ENCODE results near the gene CHAF1B. TPM values are rescaled to one million over a fixed set of nuclear protein-coding genes. Genes with fewer than 3 reads are reported as not detected.

The CHAF1B gene
- total and polyA plus RNA-seq, 2 experiments from 2014 or later = 3.0 to 5.2 TPM

DNA sequence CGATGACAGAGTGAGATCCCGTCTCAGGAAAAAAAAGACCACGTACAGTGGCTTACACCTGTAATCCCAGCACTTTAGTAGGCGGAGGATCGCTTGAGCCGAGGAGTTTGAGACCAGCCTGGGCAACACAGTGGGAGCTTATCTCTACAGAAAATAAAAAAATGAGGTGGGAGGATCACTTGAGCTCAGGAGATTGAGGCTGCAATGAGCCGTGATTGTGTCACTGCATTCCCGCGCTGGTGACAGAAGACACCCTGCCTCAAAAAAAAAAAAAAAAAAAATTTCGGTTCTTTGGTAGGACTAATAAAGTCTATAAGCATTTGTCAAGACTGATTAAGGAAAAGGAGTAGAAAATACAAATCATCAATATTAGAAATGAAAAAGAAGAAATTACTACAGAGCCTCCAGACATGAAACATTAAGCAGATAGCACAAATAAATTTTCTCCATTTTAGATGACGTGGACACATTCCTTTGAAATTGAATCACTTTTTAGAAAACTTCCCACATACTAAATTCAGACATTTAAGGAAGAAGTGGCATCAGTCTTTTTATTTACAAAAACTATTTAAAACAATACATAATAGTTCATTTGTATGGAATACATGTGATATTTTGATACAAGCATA, 34.8 kb upstream of the CHAF1B start:
- H3K4me2 ChIP-seq (ENCODE audit: unreplicated experiment) = peak overlapping the region; percentile 9
- 73 to 74% methylated on average over 11 of the region's 11 CpGs for WGBS, 2 experiments (ENCODE audit: low coverage in 1 of 2, low lambda C conversion rate in 2 of 2, missing lambda C conversion rate in 2 of 2)

DNA sequence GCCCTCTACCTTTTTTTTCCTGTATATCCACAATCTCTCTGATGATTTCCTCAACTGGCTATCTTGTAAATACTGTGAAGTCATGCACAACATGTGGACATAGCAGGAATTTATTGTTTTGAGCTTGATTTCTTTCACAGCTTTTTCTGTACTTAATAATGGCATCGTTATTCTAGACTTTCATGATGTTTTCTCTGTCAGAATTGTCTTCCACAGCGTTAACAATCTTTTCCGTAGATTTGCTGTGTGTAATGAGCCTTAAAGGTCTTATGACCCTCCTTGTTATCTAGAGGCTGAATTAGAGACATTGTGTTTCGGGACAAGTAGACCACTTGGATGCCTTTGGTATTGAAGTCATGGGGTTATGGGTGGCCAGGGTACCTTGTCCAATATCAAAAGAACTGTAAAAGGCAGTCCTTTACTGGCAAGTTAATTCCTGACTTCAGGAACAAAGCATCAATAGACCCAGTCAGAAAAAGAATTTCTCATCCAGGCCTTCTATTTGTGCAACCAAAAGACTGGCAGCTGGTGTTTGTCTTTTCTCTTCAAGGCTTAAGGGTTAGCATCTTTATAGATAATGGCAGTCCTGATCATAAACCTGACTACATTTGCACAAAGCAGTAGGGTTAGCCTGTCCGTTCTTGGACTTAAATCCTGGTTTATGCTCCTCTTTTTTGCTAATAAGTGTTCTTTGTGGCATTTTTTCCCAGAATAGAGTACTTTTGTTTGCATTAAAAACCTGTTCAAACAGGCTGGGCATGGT, 30.1 kb upstream of the CHAF1B start:
- no peak overlapping the region for H3K9ac ChIP-seq
- no peak for TF ChIP-seq EZH2 (IDR thresholded peaks at IDR 0.05; ENCODE audit: insufficient read depth, poor library complexity, severe bottlenecking)
- no peak overlapping the region for H3K4me2 ChIP-seq (ENCODE audit: unreplicated experiment)
- no peaks in the 10 kb centered on the region for H3K9me3 ChIP-seq (ENCODE audit: low read depth)
- H3K27ac ChIP-seq = no peak overlapping the region
- no peak overlapping the region for H2AFZ ChIP-seq
- H3K4me1 ChIP-seq (ENCODE audit: insufficient read depth) = peaks cover 8% of the 10 kb centered on the region
- H3K79me2 ChIP-seq (ENCODE audit: insufficient read depth) = peaks cover 78% of the 10 kb centered on the region
- H4K20me1 ChIP-seq (ENCODE audit: insufficient read depth) = no peaks in the 10 kb centered on the region
- H3K36me3 ChIP-seq (ENCODE audit: low read depth) = peaks cover 42% of the 10 kb centered on the region
- in situ Hi-C loops (cut with MboI) = no loop called here
- WGBS, 2 experiments (ENCODE audit: low coverage in 1 of 2, low lambda C conversion rate in 2 of 2, missing lambda C conversion rate in 2 of 2) = 96 to 99% methylated on average over 5 of the region's 5 CpGs
- DNase-seq = no peak
- peaks cover 4% of the 10 kb centered on the region for H3F3A ChIP-seq (ENCODE audit: insufficient read depth)
- no peak overlapping the region for H3K4me3 ChIP-seq
- no peaks in the 10 kb centered on the region for H3K27me3 ChIP-seq (replicated peaks; ENCODE audit: insufficient read depth)
- H3K9me2 ChIP-seq (ENCODE audit: insufficient read depth) = no peaks in the 10 kb centered on the region

More for the DNA sequence above, 34.8 kb upstream of the CHAF1B start:
- H3K27me3 ChIP-seq (replicated peaks; ENCODE audit: insufficient read depth) = no peaks in the 10 kb centered on the region
- H3K79me2 ChIP-seq (ENCODE audit: insufficient read depth) = peaks cover 61% of the 10 kb centered on the region
- peaks cover 42% of the 10 kb centered on the region for H3F3A ChIP-seq (ENCODE audit: insufficient read depth)
- no peaks in the 10 kb centered on the region for H4K20me1 ChIP-seq (ENCODE audit: insufficient read depth)
- H3K27ac ChIP-seq = peak overlapping the region; percentile 75
- H3K36me3 ChIP-seq (ENCODE audit: low read depth) = peaks cover 38% of the 10 kb centered on the region
- no peaks in the 10 kb centered on the region for H3K9me2 ChIP-seq (ENCODE audit: insufficient read depth)
- peak; percentile 69 for DNase-seq
- TF ChIP-seq EZH2phosphoT487 (IDR thresholded peaks at IDR 0.05; ENCODE audit: insufficient read depth, low read depth) (no peak), EZH2 (IDR thresholded peaks at IDR 0.05; ENCODE audit: insufficient read depth, poor library complexity, severe bottlenecking) (no peak)
- H3K4me1 ChIP-seq (ENCODE audit: insufficient read depth) = peaks cover 31% of the 10 kb centered on the region
- no peaks in the 10 kb centered on the region for H3K9me3 ChIP-seq (ENCODE audit: low read depth)
- no peak overlapping the region for H3K4me3 ChIP-seq
- H3K9ac ChIP-seq = peak overlapping the region; percentile 39; the same call in 1 of the 2 replicates
- in situ Hi-C loops (cut with MboI) = no loop called here
- H2AFZ ChIP-seq = no peak overlapping the region

DNA sequence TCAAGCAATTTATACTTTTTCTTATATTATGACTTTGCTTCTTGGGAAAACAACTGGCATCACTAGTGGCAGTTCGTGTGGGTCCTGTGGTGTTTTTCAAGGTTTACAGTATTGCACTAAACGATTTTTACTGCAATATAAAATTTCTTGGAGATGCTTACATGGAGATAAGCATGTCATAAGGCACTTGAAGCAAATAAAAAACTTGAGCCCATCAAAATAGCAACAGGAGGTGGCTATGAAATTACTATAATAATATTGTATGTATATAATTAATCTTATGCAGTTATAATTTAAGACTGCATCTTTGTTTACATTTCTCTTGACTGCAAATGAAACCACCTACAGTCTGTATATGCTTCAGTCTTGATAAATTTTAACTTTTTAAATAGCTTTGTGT, 29.3 kb upstream of the CHAF1B start:
- H3K36me3 ChIP-seq (ENCODE audit: low read depth) = peaks cover 49% of the 10 kb centered on the region
- no peak overlapping the region for H3K9ac ChIP-seq
- H3F3A ChIP-seq (ENCODE audit: insufficient read depth) = no peaks in the 10 kb centered on the region
- H3K4me2 ChIP-seq (ENCODE audit: unreplicated experiment) = no peak overlapping the region
- no peak for DNase-seq
- H3K27me3 ChIP-seq (replicated peaks; ENCODE audit: insufficient read depth) = no peaks in the 10 kb centered on the region
- WGBS, 2 experiments (ENCODE audit: low coverage in 1 of 2, low lambda C conversion rate in 2 of 2, missing lambda C conversion rate in 2 of 2) = 92 to 96% methylated on average over 2 of the region's 2 CpGs
- peaks cover 84% of the 10 kb centered on the region for H3K79me2 ChIP-seq (ENCODE audit: insufficient read depth)
- H4K20me1 ChIP-seq (ENCODE audit: insufficient read depth) = no peaks in the 10 kb centered on the region
- no peaks in the 10 kb centered on the region for H3K9me3 ChIP-seq (ENCODE audit: low read depth)
- in situ Hi-C loops (cut with MboI) = no loop called here
- no peak overlapping the region for H3K4me3 ChIP-seq
- no peak overlapping the region for H2AFZ ChIP-seq
- H3K27ac ChIP-seq = no peak overlapping the region
- H3K9me2 ChIP-seq (ENCODE audit: insufficient read depth) = no peaks in the 10 kb centered on the region
- TF ChIP-seq EZH2 (IDR thresholded peaks at IDR 0.05; ENCODE audit: insufficient read depth, poor library complexity, severe bottlenecking) = no peak
- no peak for TF ChIP-seq EZH2phosphoT487 (IDR thresholded peaks at IDR 0.05; ENCODE audit: insufficient read depth, low read depth)
- peaks cover under 1% of the 10 kb centered on the region; the same call in 1 of the 2 replicates for H3K4me1 ChIP-seq (ENCODE audit: insufficient read depth)

DNA sequence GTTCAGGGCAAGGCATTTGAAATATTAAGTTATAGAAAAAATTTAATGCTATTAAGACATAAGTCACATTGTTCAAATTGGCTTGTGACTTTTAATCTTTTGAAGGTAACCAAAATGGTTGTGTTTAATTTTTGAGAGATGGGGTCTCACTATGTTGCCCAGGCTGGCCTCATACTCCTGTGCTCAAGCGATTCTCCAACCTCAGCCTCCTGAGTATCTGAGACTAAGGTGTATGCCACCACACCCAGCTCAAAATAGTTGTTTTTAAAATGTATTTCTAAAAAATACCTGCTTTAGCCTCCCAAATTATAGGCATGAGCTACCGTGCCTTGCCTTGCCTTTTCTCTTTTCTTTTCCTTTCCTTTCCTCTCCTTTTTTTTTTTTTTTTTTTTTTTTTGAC, 26.0 kb upstream of the CHAF1B start:
- in situ Hi-C loops (cut with MboI) = no loop called here
- H3K79me2 ChIP-seq (ENCODE audit: insufficient read depth) = peaks cover 67% of the 10 kb centered on the region
- WGBS, 2 experiments (ENCODE audit: low coverage in 1 of 2, low lambda C conversion rate in 2 of 2, missing lambda C conversion rate in 2 of 2) = 98 to 100% methylated on average over 2 of the region's 2 CpGs
- H3K4me2 ChIP-seq (ENCODE audit: unreplicated experiment) = no peak overlapping the region
- H3K9ac ChIP-seq = no peak overlapping the region
- DNase-seq = no peak
- H3K4me3 ChIP-seq = no peak overlapping the region
- no peak for TF ChIP-seq EZH2 (IDR thresholded peaks at IDR 0.05; ENCODE audit: insufficient read depth, poor library complexity, severe bottlenecking)
- TF ChIP-seq EZH2phosphoT487 (IDR thresholded peaks at IDR 0.05; ENCODE audit: insufficient read depth, low read depth) = no peak
- no peak overlapping the region for H2AFZ ChIP-seq
- no peaks in the 10 kb centered on the region for H3K9me2 ChIP-seq (ENCODE audit: insufficient read depth)
- no peaks in the 10 kb centered on the region for H3K27me3 ChIP-seq (replicated peaks; ENCODE audit: insufficient read depth)
- no peak overlapping the region for H3K27ac ChIP-seq
- H3F3A ChIP-seq (ENCODE audit: insufficient read depth) = no peaks in the 10 kb centered on the region
- H3K9me3 ChIP-seq (ENCODE audit: low read depth) = no peaks in the 10 kb centered on the region
- no peaks in the 10 kb centered on the region for H4K20me1 ChIP-seq (ENCODE audit: insufficient read depth)
- no peaks in the 10 kb centered on the region for H3K4me1 ChIP-seq (ENCODE audit: insufficient read depth)
- peaks cover 67% of the 10 kb centered on the region for H3K36me3 ChIP-seq (ENCODE audit: low read depth)

All from GM23248 (cell line).